ENCODE data around the gene STRIT1.

GRCh38 chr3:155335724-155336354, 42.4 kb upstream of the STRIT1 start:
- TF ChIP-seq EZH2phosphoT487 (IDR thresholded peaks at IDR 0.05; ENCODE audit: borderline replicate concordance) (no peak), CTCF (conservative IDR thresholded peaks at IDR 0.05; ENCODE audit: low read length) (no peak)

Data from Loucy (cell line).